Measurements from ENCODE around the gene OR5I1.

GRCh38 chr11:55970935-55971334 is 34.7 kb upstream of the OR5I1 start:
- TF ChIP-seq POLR2A (IDR thresholded peaks at IDR 0.05), result no peak
- TF ChIP-seq CTCF (IDR thresholded peaks at IDR 0.05), result no peak
- TF ChIP-seq POLR2AphosphoS5 (IDR thresholded peaks at IDR 0.05), result no peak
- TF ChIP-seq EP300 (IDR thresholded peaks at IDR 0.05), result no peak

Data from stomach (tissue), 4 donors.